ENCODE results near the gene CLEC2D.
"Not testable (repeated sequence)": the region's sequence is repeated elsewhere in the genome, so short reads cannot be mapped to it uniquely, and the experiment has no call there.

The CLEC2D gene

GRCh38 chr12:9731393-9731792, 61.9 kb downstream of the CLEC2D start:
- DNase-seq: no peak

- no peak for DNase-seq
These were observed 62.3 kb downstream of the CLEC2D start for GRCh38 chr12:9731797-9732196.

GRCh38 chr12:9732921-9733461, 63.5 kb downstream of the CLEC2D start, which contains the start of gene CLECL1:
Gene CLECL1 (minus strand): TSS chr12:9733097.
- no peak for DNase-seq

- no peak for DNase-seq
These were observed 66.1 kb downstream of the CLEC2D start for GRCh38 chr12:9735601-9736000.

- DNase-seq: no peak
These were observed 67.6 kb downstream of the CLEC2D start for GRCh38 chr12:9736936-9737705.

GRCh38 chr12:9738905-9739304, 69.4 kb downstream of the CLEC2D start:
- DNase-seq: not testable (repeated sequence)

GRCh38 chr12:9739404-9740105, 70.0 kb downstream of the CLEC2D start:
- not testable (repeated sequence) for DNase-seq

GRCh38 chr12:9740106-9740750, 70.7 kb downstream of the CLEC2D start:
- DNase-seq: no peak

- DNase-seq: peak; percentile 77
These were observed 72.2 kb downstream of the CLEC2D start for GRCh38 chr12:9741726-9742125.

- DNase-seq: no peak
These were observed 73.1 kb downstream of the CLEC2D start for GRCh38 chr12:9742661-9743060.

- no peak for DNase-seq
These were observed 75.7 kb downstream of the CLEC2D start for GRCh38 chr12:9745199-9745598.

Data from activated CD4-positive, alpha-beta T cell treated with anti-CD3 and anti-CD28 coated beads for 48 hours (primary cell).